Uterus (tissue), 2 donors: Measurements from ENCODE around the gene CXCL8.

Experiments
- CTCF ChIP-seq, 4 experiments: fragments of 200-600 bp in 2 of 4; fragments of 450-650 bp in 2 of 4; sonication (generic) in 2 of 4; IDR thresholded peaks; one replicate each; pipeline ENCODE4 v1.5.1; 2016 to 2019; ENCODE audit warnings: antibody characterized with exemption in 4 of 4, mild to moderate bottlenecking in 2 of 4, moderate library complexity in 1 of 4
- POLR2A ChIP-seq, 2 donors: fragments of 450-650 bp; IDR thresholded peaks; one replicate each; pipeline ENCODE4 v1.6.1; 2016; ENCODE audit warnings: antibody characterized with exemption in 2 of 2, mild to moderate bottlenecking in 1 of 2, moderate library complexity in 1 of 2

DNA sequence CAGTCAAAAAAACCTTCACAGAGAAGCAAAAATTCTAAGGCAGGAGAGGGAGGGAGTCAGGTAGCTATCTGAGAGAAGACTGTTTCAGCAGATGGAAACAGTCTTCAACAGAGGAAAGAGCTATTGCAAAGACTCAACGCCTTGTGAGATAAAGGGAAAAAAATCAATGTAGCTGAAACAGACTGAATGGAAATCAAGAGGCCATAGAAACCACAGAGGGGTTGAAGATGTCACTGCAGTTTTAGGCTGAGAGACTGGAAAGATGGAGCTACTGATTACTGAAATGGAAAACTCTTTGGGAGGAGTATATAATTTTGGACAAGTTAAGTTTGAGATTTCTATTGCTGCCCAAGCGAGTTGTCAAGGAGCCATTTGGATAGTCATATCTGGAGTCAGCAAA, 28.4 kb upstream of the CXCL8 start:
- TF ChIP-seq CTCF (IDR thresholded peaks at IDR 0.05) (no peak), POLR2A (IDR thresholded peaks at IDR 0.05) (no peak)
